SK-N-SH (cell line): ENCODE results near the gene HHAT. TPM values are rescaled to one million over a fixed set of nuclear protein-coding genes. Genes with fewer than 3 reads are reported as not detected.

ENCODE experiments used
- CTCF ChIA-PET: fragments of 300-600, 350-600 bp; formaldehyde crosslinking; extraction: SDS; loops from one replicate; lab custom pipeline; 2021; lab: Yijun Ruan, JAX
- POLR2A ChIA-PET: fragments of 350-600 bp; sonication (Branson Sonifier 250); formaldehyde crosslinking; extraction: SDS; loops from one replicate; lab custom pipeline; 2020; ENCODE audit warnings: antibody characterized with exemption, inconsistent platforms; lab: Yijun Ruan, JAX
- DNase-seq: peaks from one replicate; pipeline ENCODE4 v3.0.0; 2012
- H2AFZ ChIP-seq: fragments of 200-600 bp; sonication (generic); 2 replicates; pipeline ENCODE4 v1.8.1; 2016; ENCODE audit warnings: antibody characterized with exemption, mild to moderate bottlenecking, low read depth
- H3F3A ChIP-seq: fragments of 200-600 bp; sonication (generic); replicated peaks from 2 replicates; pipeline ENCODE3; 2016; ENCODE audit warnings: antibody characterized with exemption, mild to moderate bottlenecking; ENCODE audit not compliant: insufficient read depth
- H3K27ac ChIP-seq, 2 experiments: fragments of 200-500 bp in 1 of 2; fragments of 200-600 bp in 1 of 2; sonication (Bioruptor generic) in 1 of 2; sonication (generic), shearing (Covaris generic) in 1 of 2; 2 replicates each; pipeline versions ENCODE4 v1.5.1 to v1.6.1; 2014 to 2016; ENCODE audit warnings: low read depth in 2 of 2, inconsistent platforms in 1 of 2, low read length in 1 of 2, mild to moderate bottlenecking in 1 of 2, mixed read lengths in 1 of 2
- H3K27me3 ChIP-seq: fragments of 200-600 bp; sonication (generic), shearing (Covaris generic); 2 replicates; pipeline ENCODE4 v1.6.1; 2016; ENCODE audit warnings: mixed run types; ENCODE audit not compliant: insufficient read depth
- H3K36me3 ChIP-seq, 2 experiments: fragments of 200-500 bp in 1 of 2; fragments of 200-600 bp in 1 of 2; sonication (Bioruptor generic) in 1 of 2; sonication (generic) in 1 of 2; replicated peaks in 1 of 2; 2 replicates each; pipeline versions ENCODE3 to v1.5.1; 2014 to 2016; ENCODE audit warnings: low read length in 1 of 2, mild to moderate bottlenecking in 1 of 2; ENCODE audit not compliant: insufficient read depth in 2 of 2, control insufficient read depth in 1 of 2
- H3K4me1 ChIP-seq, 2 experiments: fragments of 200-500 bp in 1 of 2; fragments of 200-600 bp in 1 of 2; sonication (Bioruptor generic) in 1 of 2; sonication (generic), shearing (Covaris generic) in 1 of 2; 2 replicates each; pipeline versions ENCODE4 v1.5.1 to v1.6.1; 2014 to 2016; ENCODE audit warnings: low read depth in 1 of 2, low read length in 1 of 2, mixed run types in 1 of 2; ENCODE audit not compliant: insufficient read depth in 2 of 2, control insufficient read depth in 1 of 2
- H3K4me2 ChIP-seq: fragments of 200-600 bp; sonication (generic), shearing (Covaris generic); 2 replicates; pipeline ENCODE4 v1.6.1; 2017; ENCODE audit warnings: mixed run types
- H3K4me3 ChIP-seq, 2 experiments: fragments of 200-500 bp in 1 of 2; fragments of 200-600 bp in 1 of 2; sonication (Bioruptor generic) in 1 of 2; sonication (generic), shearing (Covaris generic) in 1 of 2; 2 replicates each; pipeline versions ENCODE4 v1.5.1 to v1.8.1; 2014 to 2016; ENCODE audit warnings: low read depth in 2 of 2, inconsistent platforms in 1 of 2, low read length in 1 of 2, mild to moderate bottlenecking in 1 of 2, mixed read lengths in 1 of 2, moderate library complexity in 1 of 2
- H3K79me2 ChIP-seq: fragments of 200-600 bp; sonication (generic); 2 replicates; pipeline ENCODE4 v1.8.1; 2017; ENCODE audit warnings: mild to moderate bottlenecking; ENCODE audit not compliant: insufficient read depth
- H3K9ac ChIP-seq: fragments of 200-600 bp; sonication (generic); 2 replicates; pipeline ENCODE4 v1.6.1; 2017; ENCODE audit warnings: mixed run types
- H3K9me2 ChIP-seq: fragments of 200-600 bp; sonication (generic); 2 replicates; pipeline ENCODE4 v1.6.1; 2017; ENCODE audit warnings: mixed run types
- H3K9me3 ChIP-seq: fragments of 200-600 bp; sonication (generic); 2 replicates; pipeline ENCODE4 v1.6.1; 2017; ENCODE audit warnings: mixed run types, mild to moderate bottlenecking, moderate library complexity
- H4K20me1 ChIP-seq: fragments of 200-600 bp; sonication (generic); 2 replicates; pipeline ENCODE4 v1.6.1; 2017; ENCODE audit warnings: mild to moderate bottlenecking, mixed run types; ENCODE audit not compliant: insufficient read depth
- CTCF ChIP-seq: fragments of 200-600 bp; sonication (generic); IDR thresholded peaks from 2 replicates; pipeline ENCODE4 v1.6.1; 2017; ENCODE audit warnings: antibody characterized with exemption, mild to moderate bottlenecking, moderate library complexity
- FOSL2 ChIP-seq: IDR thresholded peaks from 2 replicates; pipeline ENCODE4 v1.4.0; 2012; ENCODE audit warnings: low read depth, mild to moderate bottlenecking, moderate library complexity, borderline replicate concordance
- FOXJ3 ChIP-seq: sonication (generic); formaldehyde crosslinking; IDR thresholded peaks from 2 replicates; pipeline ENCODE4 v1.5.1; 2020; ENCODE audit warnings: mild to moderate bottlenecking, missing genetic modification reagents
- GABPA ChIP-seq: IDR thresholded peaks from 2 replicates; pipeline ENCODE4 v1.4.0; 2012; ENCODE audit warnings: low read depth, mild to moderate bottlenecking
- GATA2 ChIP-seq: sonication (generic); formaldehyde crosslinking; IDR thresholded peaks from 2 replicates; pipeline ENCODE4 v1.5.0; 2020; ENCODE audit warnings: mild to moderate bottlenecking, missing genetic modification reagents
- MAX ChIP-seq: IDR thresholded peaks from 2 replicates; pipeline ENCODE4 v1.4.0; 2012; ENCODE audit warnings: low read depth
- MXI1 ChIP-seq: IDR thresholded peaks from 2 replicates; pipeline ENCODE4 v1.6.1; 2012; ENCODE audit warnings: mild to moderate bottlenecking, low read depth, low read length, improper control_type of control experiment
- NRF1 ChIP-seq: IDR thresholded peaks from 2 replicates; pipeline ENCODE4 v1.6.1; 2012; ENCODE audit warnings: low read depth, mild to moderate bottlenecking, low read length
- RCOR1 ChIP-seq: fragments of 150-350 bp; IDR thresholded peaks from 2 replicates; pipeline ENCODE4 v1.6.1; 2017; ENCODE audit warnings: antibody characterized with exemption, low read length
- TCF12 ChIP-seq: IDR thresholded peaks from 2 replicates; pipeline ENCODE4 v1.4.0; 2012
- TEAD4 ChIP-seq: IDR thresholded peaks from 2 replicates; pipeline ENCODE4 v1.4.0; 2012; ENCODE audit warnings: mild to moderate bottlenecking, borderline replicate concordance; ENCODE audit not compliant: insufficient read depth
- USF1 ChIP-seq: IDR thresholded peaks from 2 replicates; pipeline ENCODE4 v1.4.0; 2012; ENCODE audit warnings: low read depth, borderline replicate concordance
- WGBS: methylation state at CpG from one replicate; pipeline ENCODE4 v1.1.6; 2017; ENCODE audit warnings: low lambda C conversion rate; 5-methylcytosine and 5-hydroxymethylcytosine counted together
- polyA plus RNA-seq, 3 experiments: library from polyadenylated mRNA; depleted of rRNA; stranded (reverse); fragments of >200 nt; gene quantifications; 2 replicates each; pipeline ENCODE4 v1.2.3, GENCODE V29; 2012

The HHAT gene
- polyA plus RNA-seq, 1 of the 3 experiments (the other 2 are of a cell fraction): 8.1 TPM

GRCh38 chr1:210416681-210417080 lies 88.0 kb downstream of the HHAT start:
- Histone ChIP-seq H3K4me3 (no peak overlapping the region), H3K9me2 (no peaks in the 10 kb centered on the region), H3K27ac (no peak overlapping the region), H3K79me2 (no peaks in the 10 kb centered on the region), H3K9ac (no peak overlapping the region), H3K27me3 (no peaks in the 10 kb centered on the region), H4K20me1 (no peaks in the 10 kb centered on the region), H2AFZ (no peak overlapping the region), H3K4me2 (no peak overlapping the region), H3K9me3 (no peaks in the 10 kb centered on the region), H3F3A (no peaks in the 10 kb centered on the region), H3K36me3 (no peaks in the 10 kb centered on the region), H3K4me1 (no peaks in the 10 kb centered on the region)
- DNase-seq: no peak
- no peak for TF ChIP-seq GABPA
- TF ChIP-seq TCF12: no peak
- TF ChIP-seq FOSL2: no peak
- no peak for TF ChIP-seq TEAD4
- no peak for TF ChIP-seq FOXJ3 (CRISPR knock-in tag)
- no peak for TF ChIP-seq CTCF
- TF ChIP-seq MAX: no peak
- TF ChIP-seq USF1: no peak
- CTCF ChIA-PET: interaction anchor here (0.8 to 6.1 kb wide), 11 partner anchors 10 to 722 kb away, joined by 3 to 46 read pairs (median 5); partner anchors contain the start of gene KCNH1
- WGBS: 92% methylated on average over 2 of the region's 2 CpGs
- POLR2A ChIA-PET: no interaction called here

GRCh38 chr1:210417881-210418280 lies 89.2 kb downstream of the HHAT start:
- H3K4me2 ChIP-seq: no peak overlapping the region

More at GRCh38 chr1:210417881-210418280, 89.2 kb downstream of the HHAT start:
- no peaks in the 10 kb centered on the region for H4K20me1 ChIP-seq
- H3F3A ChIP-seq: no peaks in the 10 kb centered on the region
- no peaks in the 10 kb centered on the region for H3K4me1 ChIP-seq
- TF ChIP-seq GATA2 (CRISPR knock-in tag): no peak
- TF ChIP-seq MAX: no peak
- no peak for TF ChIP-seq RCOR1
- TF ChIP-seq FOSL2: no peak
- no peak for TF ChIP-seq MXI1
- no peak for TF ChIP-seq NRF1
- no peaks in the 10 kb centered on the region for H3K9me2 ChIP-seq
- no peak overlapping the region for H2AFZ ChIP-seq
- H3K9me3 ChIP-seq: no peaks in the 10 kb centered on the region
- no peaks in the 10 kb centered on the region for H3K36me3 ChIP-seq
- H3K79me2 ChIP-seq: no peaks in the 10 kb centered on the region
- DNase-seq: no peak
- H3K9ac ChIP-seq: no peak overlapping the region
- no peak overlapping the region for H3K27ac ChIP-seq
- WGBS: 72% methylated on average over 5 of the region's 5 CpGs
- H3K27me3 ChIP-seq: no peaks in the 10 kb centered on the region
- H3K4me3 ChIP-seq: no peak overlapping the region
- ChIA-PET CTCF (interaction anchor here (0.6 to 6.1 kb wide), 4 partner anchors 30 to 717 kb away, joined by 3 to 46 read pairs (median 6); partner anchors contain the start of gene KCNH1), POLR2A (interaction anchor here (0.9 kb wide), 1 partner anchor 716 kb away, joined by 3 read pairs; the partner anchor contains the start of gene KCNH1)
